Measurements from ENCODE around the gene TMEM151A.
"Not testable (repeated sequence)": the region's sequence is repeated elsewhere in the genome, so short reads cannot be mapped to it uniquely, and the experiment has no call there.

TMEM151A gene

DNA sequence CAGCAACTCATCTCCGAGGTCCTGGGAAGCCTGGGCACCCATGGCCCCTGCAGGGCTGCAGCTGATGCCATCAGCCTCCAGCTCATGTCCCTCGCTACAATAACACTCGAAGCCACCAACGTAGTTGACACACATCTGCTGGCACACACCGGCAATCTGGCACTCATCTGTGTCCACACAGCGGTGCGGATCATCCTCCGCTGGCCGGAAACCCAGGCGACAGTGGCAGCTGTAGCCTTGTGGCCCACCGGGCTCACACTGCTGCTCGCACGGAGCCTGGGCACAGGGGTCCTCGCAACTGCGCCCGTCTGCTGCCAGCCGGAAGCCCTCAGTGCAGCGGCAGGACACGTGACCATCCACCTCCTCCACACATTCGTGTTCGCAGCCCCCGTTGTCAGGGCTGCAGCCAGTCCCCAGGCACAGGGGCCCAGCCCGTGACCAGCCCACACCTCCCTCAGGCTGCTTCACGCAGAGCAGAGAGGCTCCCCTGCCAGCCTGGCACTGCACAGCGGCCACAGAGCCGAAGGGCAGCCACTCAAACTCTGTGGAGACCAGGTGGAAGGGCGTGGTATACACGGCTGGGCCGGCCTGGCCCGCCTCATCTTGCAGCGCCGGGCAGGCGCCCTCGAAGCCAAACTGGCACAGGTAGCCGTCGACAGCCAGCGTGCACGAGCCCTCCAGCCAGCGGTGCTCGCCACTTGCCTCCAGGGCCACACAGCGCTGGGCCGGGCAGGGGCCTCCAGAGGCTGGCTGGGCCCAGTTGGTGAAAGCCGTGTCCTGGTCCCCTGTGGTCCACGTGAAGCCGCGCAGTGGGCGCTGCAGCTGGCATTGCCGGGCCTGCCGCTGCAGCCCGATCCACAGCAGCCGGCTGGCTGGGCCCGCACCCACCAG is 24.5 kb downstream of the TMEM151A start:
- Histone ChIP-seq H3K27ac (ENCODE audit: insufficient read depth, low read depth, low read length, poor library complexity, severe bottlenecking) (no peak overlapping the region), H3K4me3 (ENCODE audit: insufficient read depth, low read depth, low read length) (no peak overlapping the region), H3K4me1 (ENCODE audit: control insufficient read depth, insufficient read depth, low read length) (peaks cover 34% of the 10 kb centered on the region), H3K27me3 (ENCODE audit: control insufficient read depth, insufficient read depth, low read length, poor library complexity, severe bottlenecking) (peaks cover 13% of the 10 kb centered on the region), H3K9me3 (ENCODE audit: control insufficient read depth, low read length) (no peaks in the 10 kb centered on the region), H3K36me3 (ENCODE audit: control insufficient read depth, insufficient read depth, low read length) (no peaks in the 10 kb centered on the region)
- WGBS, 2 experiments: 92% methylated on average over 52 of the region's 52 CpGs

DNA sequence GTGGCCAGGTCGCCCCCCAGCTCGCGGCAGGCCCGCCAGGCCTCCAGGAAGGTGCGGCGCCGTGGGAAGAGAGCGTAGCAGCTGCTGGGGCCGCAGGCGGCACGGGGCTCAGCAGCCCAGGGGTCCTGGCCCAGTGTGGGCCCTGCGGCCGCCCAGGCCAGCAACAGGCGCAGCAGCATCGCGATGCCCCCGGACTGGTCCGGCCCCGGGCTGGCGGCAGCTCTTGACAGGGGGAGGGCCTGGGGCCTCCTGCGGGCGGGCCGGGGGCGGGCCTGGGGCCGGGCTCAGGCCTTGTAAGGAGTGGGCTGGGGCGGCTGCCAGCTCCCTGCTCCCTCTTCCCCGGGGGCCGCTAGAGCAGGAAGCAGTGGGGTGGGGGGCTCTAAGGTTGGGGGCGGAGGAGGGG is 25.2 kb downstream of the TMEM151A start, which contains the start of gene CD248:
Gene CD248, minus strand, starts transcription at position 196 of the 403 bp plus-strand sequence. Its CDS starts 17 bp downstream, at position 179.
- H3K36me3 ChIP-seq (ENCODE audit: control insufficient read depth, insufficient read depth, low read length): no peaks in the 10 kb centered on the region
- H3K27ac ChIP-seq (ENCODE audit: insufficient read depth, low read depth, low read length, poor library complexity, severe bottlenecking): peak within 1 kb of the TSS; percentile 36
- WGBS, 2 experiments: 22 to 24% methylated on average over 29 of the region's 29 CpGs
- H3K9me3 ChIP-seq (ENCODE audit: control insufficient read depth, low read length): no peaks in the 10 kb centered on the region
- no peak within 1 kb of the TSS for H3K4me3 ChIP-seq (ENCODE audit: insufficient read depth, low read depth, low read length)
- peaks cover 34% of the 10 kb centered on the region for H3K4me1 ChIP-seq (ENCODE audit: control insufficient read depth, insufficient read depth, low read length)
- H3K27me3 ChIP-seq (ENCODE audit: control insufficient read depth, insufficient read depth, low read length, poor library complexity, severe bottlenecking): peaks cover 11% of the 10 kb centered on the region

DNA sequence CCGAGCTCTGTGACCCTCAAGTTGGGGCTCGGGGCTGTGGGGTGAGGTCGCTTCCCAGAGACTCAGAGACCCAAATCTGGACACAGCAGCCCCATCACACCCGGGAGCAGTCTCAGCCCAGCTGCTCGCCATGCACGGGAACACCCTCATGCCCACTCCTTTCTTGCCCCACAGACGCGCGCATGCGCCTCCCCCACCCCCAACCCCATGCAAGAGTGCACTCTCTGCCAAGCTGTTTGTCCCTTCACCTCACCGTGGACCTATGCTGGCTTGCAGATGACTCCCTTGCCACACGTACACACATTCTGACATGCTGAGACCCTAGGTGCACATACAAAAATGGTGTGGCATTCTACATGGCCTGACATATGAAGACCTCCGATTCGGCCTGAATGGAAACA is 25.6 kb downstream of the TMEM151A start:
- 40% methylated on average over 14 of the region's 14 CpGs for WGBS, 2 experiments
- H3K27ac ChIP-seq (ENCODE audit: insufficient read depth, low read depth, low read length, poor library complexity, severe bottlenecking): peak overlapping the region; percentile 36

DNA sequence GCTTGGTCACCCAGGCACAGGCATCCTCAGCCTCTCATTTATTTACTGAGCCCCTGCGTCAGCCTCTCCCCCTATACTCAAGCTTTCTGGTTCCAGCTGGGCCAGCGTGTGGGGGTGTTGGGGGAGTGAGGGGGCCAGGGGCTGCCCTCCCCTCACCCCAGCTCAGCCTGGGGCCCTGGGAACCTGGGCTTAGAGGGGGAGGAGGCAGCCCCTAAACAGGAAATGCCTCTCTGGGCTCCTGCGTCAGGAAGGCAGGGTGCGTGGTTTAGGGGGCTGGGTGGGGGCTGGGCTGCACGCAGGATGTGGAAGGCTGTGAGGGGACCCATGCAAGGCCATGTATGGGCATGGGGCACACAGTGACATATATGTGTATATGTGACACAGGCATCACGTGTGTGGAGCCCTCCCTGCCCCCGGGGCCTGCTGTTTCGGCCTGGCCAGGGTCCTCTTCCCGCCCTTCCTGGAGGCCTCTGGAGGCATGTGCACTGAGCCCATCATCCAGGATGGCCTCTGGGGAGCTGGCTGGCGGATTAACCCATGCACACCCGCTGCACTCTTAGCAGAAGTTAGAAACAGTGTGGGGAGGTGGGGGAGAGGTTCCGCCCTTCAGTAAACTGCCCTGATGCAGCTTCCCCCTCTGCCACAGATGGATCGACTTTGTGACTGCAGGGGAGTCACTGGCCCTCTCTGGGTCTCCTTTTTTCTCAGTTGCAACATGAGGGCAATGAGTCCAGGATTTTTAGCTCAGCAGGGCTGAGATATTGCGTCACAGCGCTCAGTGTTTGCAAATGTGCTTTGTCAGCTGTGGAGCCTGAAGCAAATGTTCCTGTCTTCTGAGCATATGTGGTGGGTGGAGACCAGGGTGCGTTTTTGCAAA is 26.3 kb downstream of the TMEM151A start:
- peak overlapping the region; percentile 36 for H3K27ac ChIP-seq (ENCODE audit: insufficient read depth, low read depth, low read length, poor library complexity, severe bottlenecking)
- H3K27me3 ChIP-seq (ENCODE audit: control insufficient read depth, insufficient read depth, low read length, poor library complexity, severe bottlenecking): peaks cover 11% of the 10 kb centered on the region
- H3K4me3 ChIP-seq (ENCODE audit: insufficient read depth, low read depth, low read length): no peak overlapping the region
- H3K9me3 ChIP-seq (ENCODE audit: control insufficient read depth, low read length): no peaks in the 10 kb centered on the region
- no peaks in the 10 kb centered on the region for H3K36me3 ChIP-seq (ENCODE audit: control insufficient read depth, insufficient read depth, low read length)
- peaks cover 34% of the 10 kb centered on the region for H3K4me1 ChIP-seq (ENCODE audit: control insufficient read depth, insufficient read depth, low read length)
- 60 to 62% methylated on average over 14 to 15 of the region's 16 CpGs for whole genome bisulfite sequencing, 2 experiments

More for the DNA sequence above, 25.6 kb downstream of the TMEM151A start:
- H3K27me3 ChIP-seq (ENCODE audit: control insufficient read depth, insufficient read depth, low read length, poor library complexity, severe bottlenecking): peaks cover 11% of the 10 kb centered on the region
- no peaks in the 10 kb centered on the region for H3K9me3 ChIP-seq (ENCODE audit: control insufficient read depth, low read length)
- H3K4me1 ChIP-seq (ENCODE audit: control insufficient read depth, insufficient read depth, low read length): peaks cover 34% of the 10 kb centered on the region
- H3K4me3 ChIP-seq (ENCODE audit: insufficient read depth, low read depth, low read length): no peak overlapping the region
- no peaks in the 10 kb centered on the region for H3K36me3 ChIP-seq (ENCODE audit: control insufficient read depth, insufficient read depth, low read length)

DNA sequence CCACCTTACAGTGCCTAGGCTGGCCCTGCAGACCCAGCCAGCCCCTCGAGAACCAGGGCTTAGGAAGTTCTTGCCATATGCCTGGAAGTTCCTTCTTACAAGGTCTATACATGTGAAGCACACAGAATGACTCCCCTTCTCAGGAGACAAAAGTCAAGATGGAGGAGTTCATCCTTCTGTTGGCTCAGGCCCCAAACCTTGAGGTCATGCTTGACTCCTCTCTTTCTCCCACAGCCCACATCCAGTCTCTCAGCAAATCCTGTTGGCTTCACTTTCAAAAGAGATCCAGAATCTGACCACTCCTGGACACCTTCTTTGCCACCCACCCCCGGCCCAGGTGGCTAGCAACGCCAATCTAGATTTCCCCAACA is 26.9 kb downstream of the TMEM151A start:
- H3K27me3 ChIP-seq (ENCODE audit: control insufficient read depth, insufficient read depth, low read length, poor library complexity, severe bottlenecking): peaks cover 9% of the 10 kb centered on the region
- peaks cover 33% of the 10 kb centered on the region for H3K4me1 ChIP-seq (ENCODE audit: control insufficient read depth, insufficient read depth, low read length)
- no peaks in the 10 kb centered on the region for H3K36me3 ChIP-seq (ENCODE audit: control insufficient read depth, insufficient read depth, low read length)
- no peak overlapping the region for H3K4me3 ChIP-seq (ENCODE audit: insufficient read depth, low read depth, low read length)
- 88 to 90% methylated on average over 3 of the region's 3 CpGs for WGBS, 2 experiments
- no peaks in the 10 kb centered on the region for H3K9me3 ChIP-seq (ENCODE audit: control insufficient read depth, low read length)
- H3K27ac ChIP-seq (ENCODE audit: insufficient read depth, low read depth, low read length, poor library complexity, severe bottlenecking): no peak overlapping the region

DNA sequence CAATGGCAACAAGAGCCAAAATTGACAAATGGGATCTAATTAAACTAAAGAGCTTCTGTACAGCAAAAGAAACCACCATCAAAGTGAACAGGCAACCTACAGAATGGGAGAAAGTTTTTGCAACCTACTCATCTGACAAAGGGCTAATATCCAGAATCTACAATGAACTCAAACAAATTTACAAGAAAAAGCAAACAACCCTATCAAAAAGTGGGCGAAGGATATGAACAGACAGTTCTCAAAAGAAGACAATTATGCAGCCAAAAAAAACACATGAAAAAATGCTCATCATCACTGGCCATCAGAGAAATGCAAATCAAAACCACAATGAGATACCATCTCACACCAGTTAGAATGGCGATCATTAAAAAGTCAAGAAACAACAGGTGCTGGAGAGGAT is 28.6 kb downstream of the TMEM151A start:
- not testable (repeated sequence) for H3K27me3 ChIP-seq (ENCODE audit: control insufficient read depth, insufficient read depth, low read length, poor library complexity, severe bottlenecking); H3K27ac ChIP-seq (ENCODE audit: insufficient read depth, low read depth, low read length, poor library complexity, severe bottlenecking); H3K36me3 ChIP-seq (ENCODE audit: control insufficient read depth, insufficient read depth, low read length); H3K9me3 ChIP-seq (ENCODE audit: control insufficient read depth, low read length); H3K4me3 ChIP-seq (ENCODE audit: insufficient read depth, low read depth, low read length)
- peaks cover 36% of the 10 kb centered on the region for H3K4me1 ChIP-seq (ENCODE audit: control insufficient read depth, insufficient read depth, low read length)
- 76 to 87% methylated on average over 1 of the region's 2 CpGs for WGBS, 2 experiments

DNA sequence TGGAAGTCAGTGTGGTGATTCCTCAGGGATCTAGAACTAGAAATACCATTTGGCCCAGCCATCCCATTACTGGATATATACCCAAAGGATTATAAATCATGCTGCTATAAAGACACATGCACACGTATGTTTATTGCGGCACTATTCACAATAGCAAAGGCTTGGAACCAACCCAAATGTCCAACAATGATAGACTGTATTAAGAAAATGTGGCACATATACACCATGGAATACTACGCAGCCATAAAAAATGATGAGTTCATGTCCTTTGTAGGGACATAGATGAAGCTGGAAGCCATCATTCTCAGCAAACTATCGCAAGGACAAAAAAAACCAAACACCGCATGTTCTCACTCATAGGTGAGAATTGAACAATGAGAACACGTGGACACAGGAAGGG is 29.1 kb downstream of the TMEM151A start:
- not testable (repeated sequence) for H3K27ac ChIP-seq (ENCODE audit: insufficient read depth, low read depth, low read length, poor library complexity, severe bottlenecking); H3K9me3 ChIP-seq (ENCODE audit: control insufficient read depth, low read length); H3K4me3 ChIP-seq (ENCODE audit: insufficient read depth, low read depth, low read length); H3K27me3 ChIP-seq (ENCODE audit: control insufficient read depth, insufficient read depth, low read length, poor library complexity, severe bottlenecking); H3K36me3 ChIP-seq (ENCODE audit: control insufficient read depth, insufficient read depth, low read length)
- peaks cover 39% of the 10 kb centered on the region for H3K4me1 ChIP-seq (ENCODE audit: control insufficient read depth, insufficient read depth, low read length)
- WGBS, 2 experiments: 92 to 97% methylated on average over 4 of the region's 6 CpGs

DNA sequence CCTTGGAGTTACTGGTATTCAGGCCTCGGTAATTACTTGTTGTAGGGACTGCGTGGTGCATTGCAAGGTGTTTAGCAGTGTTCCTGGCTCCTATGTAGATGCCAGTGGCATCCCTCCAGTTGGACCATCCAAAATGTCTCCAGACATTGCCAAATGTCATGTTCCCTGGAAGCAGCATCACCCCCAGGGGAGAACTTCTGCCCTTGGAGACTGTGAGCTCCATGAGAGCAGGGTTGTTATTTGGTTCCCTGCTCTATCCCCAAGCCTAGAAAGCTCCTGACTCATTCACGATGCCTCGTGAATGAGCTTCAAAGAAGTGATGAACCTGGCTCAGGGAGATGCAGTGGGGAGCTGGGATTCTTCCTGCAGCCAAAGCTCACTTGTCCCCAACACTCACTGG is 29.9 kb downstream of the TMEM151A start:
- Histone ChIP-seq H3K4me1 (ENCODE audit: control insufficient read depth, insufficient read depth, low read length) (peaks cover 35% of the 10 kb centered on the region), H3K9me3 (ENCODE audit: control insufficient read depth, low read length) (no peaks in the 10 kb centered on the region), H3K27ac (ENCODE audit: insufficient read depth, low read depth, low read length, poor library complexity, severe bottlenecking) (no peak overlapping the region), H3K4me3 (ENCODE audit: insufficient read depth, low read depth, low read length) (no peak overlapping the region), H3K36me3 (ENCODE audit: control insufficient read depth, insufficient read depth, low read length) (no peaks in the 10 kb centered on the region), H3K27me3 (ENCODE audit: control insufficient read depth, insufficient read depth, low read length, poor library complexity, severe bottlenecking) (peaks cover 1% of the 10 kb centered on the region)
- WGBS, 2 experiments: 90 to 96% methylated on average over 4 of the region's 4 CpGs

DNA sequence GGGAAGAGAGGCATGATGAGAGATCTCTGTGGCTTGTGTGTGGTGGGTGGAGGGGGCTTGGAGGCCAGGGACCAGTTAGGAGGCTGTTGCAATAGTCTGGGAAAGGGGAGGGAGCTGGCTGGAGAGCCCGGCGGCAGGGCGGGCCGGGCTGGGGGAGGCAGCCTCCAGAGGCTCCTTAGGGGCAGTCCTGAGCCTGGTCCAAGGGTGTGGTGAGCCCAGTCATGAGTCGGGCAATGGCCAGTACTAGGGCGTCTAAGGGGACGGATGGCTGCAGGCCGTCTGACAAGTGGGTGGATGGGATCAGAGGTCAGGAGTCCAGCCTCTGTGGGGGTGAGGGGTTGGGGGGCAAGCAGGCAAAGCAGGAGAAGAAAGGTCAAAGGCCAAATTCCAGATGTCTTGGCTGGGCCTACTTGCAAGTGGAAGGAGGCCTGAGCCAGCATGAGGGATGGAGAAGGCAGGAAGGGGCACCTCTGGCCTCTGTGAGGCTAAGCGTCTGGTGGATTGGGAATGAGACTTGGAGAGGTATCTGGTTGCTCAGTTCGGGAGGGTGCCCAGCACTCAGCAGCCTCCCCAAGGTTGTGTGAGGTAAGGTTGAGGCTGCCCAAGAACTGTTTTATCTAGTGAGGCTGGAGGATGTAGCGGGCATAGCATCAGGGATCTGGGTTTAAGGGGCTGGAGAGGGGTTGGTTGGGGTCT is 31.2 kb downstream of the TMEM151A start:
- Histone ChIP-seq H3K9me3 (ENCODE audit: control insufficient read depth, low read length) (no peaks in the 10 kb centered on the region), H3K36me3 (ENCODE audit: control insufficient read depth, insufficient read depth, low read length) (no peaks in the 10 kb centered on the region), H3K4me3 (ENCODE audit: insufficient read depth, low read depth, low read length) (no peak overlapping the region), H3K4me1 (ENCODE audit: control insufficient read depth, insufficient read depth, low read length) (peaks cover 22% of the 10 kb centered on the region), H3K27ac (ENCODE audit: insufficient read depth, low read depth, low read length, poor library complexity, severe bottlenecking) (no peak overlapping the region), H3K27me3 (ENCODE audit: control insufficient read depth, insufficient read depth, low read length, poor library complexity, severe bottlenecking) (no peaks in the 10 kb centered on the region)
- WGBS, 2 experiments: 89 to 92% methylated on average over 11 of the region's 11 CpGs
